Endothelial cell (in vitro differentiated cells): ENCODE results near the gene TIMM22. TPM values are rescaled to one million over a fixed set of nuclear protein-coding genes. Genes with fewer than 3 reads are reported as not detected.

ENCODE experiments used
- DNase-seq: peaks from one replicate; pipeline ENCODE4 v3.0.0; 2021; ENCODE audit warnings: low spot score
- H3K27ac Mint-ChIP-seq: one replicate; pipeline ENCODE4 v1.8.0; 2021; ENCODE audit warnings: mixed read lengths, inconsistent platforms; ENCODE audit not compliant: unreplicated experiment
- H3K27me3 Mint-ChIP-seq: one replicate; pipeline ENCODE4 v1.8.0; 2021; ENCODE audit warnings: mild to moderate bottlenecking, moderate library complexity, mixed read lengths, inconsistent platforms; ENCODE audit not compliant: unreplicated experiment
- H3K36me3 Mint-ChIP-seq: one replicate; pipeline ENCODE4 v1.8.0; 2021; ENCODE audit warnings: mild to moderate bottlenecking, low read depth, mixed read lengths, inconsistent platforms; ENCODE audit not compliant: unreplicated experiment
- H3K4me1 Mint-ChIP-seq: one replicate; pipeline ENCODE4 v1.8.0; 2021; ENCODE audit warnings: mild to moderate bottlenecking, mixed read lengths, inconsistent platforms; ENCODE audit not compliant: unreplicated experiment
- H3K4me3 Mint-ChIP-seq: one replicate; pipeline ENCODE4 v1.8.0; 2021; ENCODE audit warnings: mild to moderate bottlenecking, mixed read lengths, inconsistent platforms; ENCODE audit not compliant: unreplicated experiment
- H3K9me3 Mint-ChIP-seq: one replicate; pipeline ENCODE4 v1.8.0; 2021; ENCODE audit warnings: mixed read lengths, inconsistent platforms; ENCODE audit not compliant: unreplicated experiment
- total RNA-seq: library from RNA; stranded (reverse); fragmentation: NEBNext Ultra II Directional; extraction: Animal tissue kit (Norgen Biotek cat#: 25700); gene quantifications from one replicate; pipeline ENCODE4 v1.2.1, GENCODE V29; 2021; ENCODE audit not compliant: unreplicated experiment
- TF ChIP-seq, protein P1 (sequence below): fragments of 200-600 bp; sonication (generic); IDR thresholded peaks from one replicate; pipeline ENCODE4 v1.5.0; 2021; ENCODE audit warnings: antibody characterized with exemption; ENCODE audit not compliant: unreplicated experiment

TIMM22 gene
- total RNA-seq, 1 donor from 2014 or later = 17.1 TPM

DNA sequence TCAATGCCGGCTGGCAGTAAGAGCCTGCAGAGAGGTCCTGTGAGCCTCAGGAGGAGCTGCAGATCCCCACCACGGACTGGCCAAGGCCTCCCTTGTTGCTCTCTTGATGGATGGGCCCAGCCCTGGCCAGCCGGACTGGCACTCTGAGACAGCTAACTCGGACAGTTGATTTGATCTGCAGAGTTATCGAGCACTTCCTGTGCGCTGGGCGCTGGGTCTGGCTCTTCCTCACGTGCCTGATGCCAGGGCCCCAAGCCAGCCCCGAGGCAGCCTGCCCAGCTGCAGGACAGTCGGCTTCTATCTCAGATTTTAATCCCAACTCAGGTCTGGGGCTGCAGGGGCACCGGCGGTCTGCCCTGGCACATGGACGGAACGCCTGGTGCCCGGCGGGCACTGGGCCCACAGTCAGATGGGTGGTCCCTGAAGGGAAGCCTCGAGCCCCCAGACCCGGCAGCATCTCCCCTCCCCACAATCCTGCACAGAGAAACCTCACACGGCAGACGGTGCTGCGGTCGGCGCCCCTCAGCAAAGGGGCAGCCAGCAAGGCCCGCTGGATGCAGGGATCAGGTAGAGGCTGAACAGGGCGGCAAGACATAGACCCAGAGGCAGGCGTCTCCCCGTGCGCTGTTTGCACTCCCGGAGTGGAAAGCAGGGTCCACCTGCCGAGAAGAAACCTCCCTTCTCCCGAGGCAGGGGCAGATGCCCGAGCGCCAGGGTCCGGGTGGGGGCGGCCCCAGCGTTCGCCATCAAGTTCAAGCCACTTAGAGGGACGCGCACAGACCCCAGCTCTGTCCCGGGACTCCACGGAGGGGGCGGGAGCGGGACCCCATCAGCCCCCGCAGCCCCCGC is 34.0 kb downstream of the TIMM22 start:
- peaks cover 19% of the 10 kb centered on the region for H3K36me3 Mint-ChIP-seq
- H3K4me1 Mint-ChIP-seq = no peaks in the 10 kb centered on the region
- TF ChIP-seq, protein P1, sequence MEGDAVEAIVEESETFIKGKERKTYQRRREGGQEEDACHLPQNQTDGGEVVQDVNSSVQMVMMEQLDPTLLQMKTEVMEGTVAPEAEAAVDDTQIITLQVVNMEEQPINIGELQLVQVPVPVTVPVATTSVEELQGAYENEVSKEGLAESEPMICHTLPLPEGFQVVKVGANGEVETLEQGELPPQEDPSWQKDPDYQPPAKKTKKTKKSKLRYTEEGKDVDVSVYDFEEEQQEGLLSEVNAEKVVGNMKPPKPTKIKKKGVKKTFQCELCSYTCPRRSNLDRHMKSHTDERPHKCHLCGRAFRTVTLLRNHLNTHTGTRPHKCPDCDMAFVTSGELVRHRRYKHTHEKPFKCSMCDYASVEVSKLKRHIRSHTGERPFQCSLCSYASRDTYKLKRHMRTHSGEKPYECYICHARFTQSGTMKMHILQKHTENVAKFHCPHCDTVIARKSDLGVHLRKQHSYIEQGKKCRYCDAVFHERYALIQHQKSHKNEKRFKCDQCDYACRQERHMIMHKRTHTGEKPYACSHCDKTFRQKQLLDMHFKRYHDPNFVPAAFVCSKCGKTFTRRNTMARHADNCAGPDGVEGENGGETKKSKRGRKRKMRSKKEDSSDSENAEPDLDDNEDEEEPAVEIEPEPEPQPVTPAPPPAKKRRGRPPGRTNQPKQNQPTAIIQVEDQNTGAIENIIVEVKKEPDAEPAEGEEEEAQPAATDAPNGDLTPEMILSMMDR = no peak
- H3K4me3 Mint-ChIP-seq = no peak overlapping the region
- peaks cover 5% of the 10 kb centered on the region for H3K27me3 Mint-ChIP-seq
- DNase-seq = no peak
- no peaks in the 10 kb centered on the region for H3K9me3 Mint-ChIP-seq
- no peak overlapping the region for H3K27ac Mint-ChIP-seq

DNA sequence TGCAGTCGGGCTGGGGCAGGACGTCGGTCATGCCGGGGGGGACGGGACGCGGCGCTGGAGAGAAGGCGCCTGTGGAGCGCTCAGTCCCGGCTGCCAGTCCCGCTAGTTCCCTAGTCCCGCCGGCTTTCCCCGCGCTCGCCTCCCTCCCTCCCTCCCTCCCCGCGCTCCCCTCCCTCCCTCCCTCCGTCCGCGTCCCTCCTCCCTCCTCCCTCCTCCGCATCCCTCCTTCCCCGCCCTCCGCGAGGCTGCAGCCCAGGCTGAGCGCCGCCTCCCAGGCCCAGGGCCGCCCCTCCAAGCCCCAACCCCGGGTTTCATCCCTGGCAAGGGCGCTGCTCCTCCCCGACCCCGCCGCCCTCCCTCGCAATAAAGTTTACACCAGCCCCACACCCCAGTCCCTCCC is 34.8 kb downstream of the TIMM22 start:
- Mint-ChIP-seq H3K27ac (no peak overlapping the region), H3K4me3 (no peak overlapping the region), H3K27me3 (peaks cover 9% of the 10 kb centered on the region), H3K9me3 (no peaks in the 10 kb centered on the region), H3K4me1 (peaks cover 2% of the 10 kb centered on the region), H3K36me3 (peaks cover 19% of the 10 kb centered on the region)
- TF ChIP-seq, protein P1 = no peak
- DNase-seq = peak; percentile 43

DNA sequence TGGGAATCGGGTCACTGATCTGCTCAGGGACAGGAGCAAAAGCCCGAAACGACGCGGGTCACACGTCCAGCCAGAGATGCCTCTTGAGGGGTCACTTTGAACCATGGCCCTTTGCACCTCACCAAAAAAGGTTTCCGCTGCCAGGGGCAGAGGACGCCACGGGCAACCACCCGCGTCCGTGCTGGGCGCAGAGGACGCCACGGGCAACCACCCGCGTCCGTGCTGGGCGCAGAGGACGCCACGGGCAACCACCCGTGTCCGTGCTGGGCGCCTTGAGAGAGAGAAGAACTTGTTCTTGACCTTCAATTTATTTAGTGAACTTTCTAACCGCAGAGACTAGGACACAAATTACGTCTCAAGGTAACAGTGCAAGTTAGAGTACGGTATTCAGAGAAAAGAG is 35.5 kb downstream of the TIMM22 start:
- no peak for DNase-seq
- TF ChIP-seq, protein P1 = no peak
- Mint-ChIP-seq H3K27ac (peak overlapping the region; percentile 57), H3K27me3 (peaks cover 9% of the 10 kb centered on the region), H3K4me3 (no peak overlapping the region), H3K36me3 (peaks cover 19% of the 10 kb centered on the region), H3K9me3 (no peaks in the 10 kb centered on the region), H3K4me1 (peaks cover 7% of the 10 kb centered on the region)

DNA sequence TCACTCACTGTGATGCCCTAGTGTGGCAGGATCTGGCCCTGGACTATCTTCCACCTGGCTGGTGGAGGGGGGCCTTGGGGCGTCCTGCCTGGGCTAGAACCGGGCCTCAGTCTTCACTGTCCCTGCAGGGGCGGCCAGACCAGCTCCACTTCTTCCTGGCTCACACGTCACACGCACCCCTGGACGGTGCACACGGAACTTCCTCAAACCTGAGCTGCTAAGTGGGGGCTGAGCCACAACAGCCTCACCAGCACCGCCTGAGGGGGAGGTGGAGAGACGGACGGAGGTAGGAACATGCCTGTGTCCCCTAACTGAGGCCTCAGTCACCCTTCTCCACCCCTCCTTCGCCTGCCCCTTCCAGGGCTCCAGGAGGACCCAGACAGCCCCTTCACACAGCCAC is 36.6 kb downstream of the TIMM22 start:
- TF ChIP-seq, protein P1 = no peak
- peaks cover 7% of the 10 kb centered on the region for H3K4me1 Mint-ChIP-seq

DNA sequence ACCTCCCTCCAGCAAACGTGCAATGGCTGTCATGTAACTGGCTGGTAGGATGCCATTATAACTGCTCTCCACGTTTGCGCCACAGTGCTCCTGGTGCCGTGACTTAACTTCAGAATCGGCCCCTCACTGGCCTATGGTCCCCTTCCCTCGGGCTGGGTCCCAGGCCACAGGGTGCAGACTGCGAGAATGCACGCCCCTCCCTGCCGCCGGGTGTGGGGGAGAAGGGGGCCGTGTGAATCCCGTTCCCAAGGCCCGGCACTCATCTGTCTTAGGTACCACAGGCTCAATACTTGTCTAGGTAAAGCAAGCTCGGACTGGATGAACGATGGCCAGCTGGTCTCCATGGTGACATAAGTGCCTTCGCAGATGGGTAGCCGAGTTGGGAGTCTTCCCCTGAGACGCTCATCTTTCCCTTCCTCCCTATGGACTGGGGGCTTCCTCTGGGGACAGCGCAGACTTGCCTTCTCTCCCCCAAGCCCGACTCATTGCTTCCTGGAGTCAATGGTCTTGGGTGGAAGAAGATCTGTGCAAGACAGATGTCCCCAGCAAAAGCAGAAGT is 37.8 kb downstream of the TIMM22 start:
- no peaks in the 10 kb centered on the region for H3K9me3 Mint-ChIP-seq
- H3K36me3 Mint-ChIP-seq = peaks cover 14% of the 10 kb centered on the region
- TF ChIP-seq, protein P1 = no peak
- H3K27me3 Mint-ChIP-seq = peaks cover 6% of the 10 kb centered on the region
- H3K4me3 Mint-ChIP-seq = no peak overlapping the region
- H3K27ac Mint-ChIP-seq = no peak overlapping the region
- peaks cover 12% of the 10 kb centered on the region for H3K4me1 Mint-ChIP-seq
- DNase-seq = no peak

More for the DNA sequence above, 36.6 kb downstream of the TIMM22 start:
- peaks cover 19% of the 10 kb centered on the region for H3K36me3 Mint-ChIP-seq
- no peak for DNase-seq
- peaks cover 9% of the 10 kb centered on the region for H3K27me3 Mint-ChIP-seq
- no peak overlapping the region for H3K4me3 Mint-ChIP-seq
- no peak overlapping the region for H3K27ac Mint-ChIP-seq
- no peaks in the 10 kb centered on the region for H3K9me3 Mint-ChIP-seq
